Fibroblast of the aortic adventitia (primary cell): Measurements from ENCODE around the gene TFCP2L1. TPM values are rescaled to one million over a fixed set of nuclear protein-coding genes. Genes with fewer than 3 reads are reported as not detected.

Experiments used
- DNase-seq: peaks from one replicate; pipeline ENCODE4 v3.0.0-alpha.2; 2010; ENCODE audit warnings: low read depth
- H3K4me3 ChIP-seq: 2 replicates; pipeline ENCODE4 v1.5.1; 2011; ENCODE audit warnings: low read depth, mild to moderate bottlenecking, control low read depth, low read length, moderate library complexity
- CTCF ChIP-seq: IDR thresholded peaks from 2 replicates; pipeline ENCODE4 v1.5.1; 2011; ENCODE audit warnings: mild to moderate bottlenecking, low read length, control low read depth, inconsistent platforms; ENCODE audit not compliant: insufficient read depth
- total RNA-seq: library from RNA; depleted of rRNA; stranded (reverse); fragments of >200 nt; gene quantifications from 2 replicates; pipeline ENCODE4 v1.2.3, GENCODE V29; 2012; ENCODE audit warnings: low replicate concordance

The TFCP2L1 gene
- total RNA-seq, 1 donor: under 0.01 TPM

GRCh38 chr2:121187982-121188411, 97.0 kb downstream of the TFCP2L1 start:
- no peak for DNase-seq
- no peak overlapping the region for H3K4me3 ChIP-seq
- no peak for TF ChIP-seq CTCF

- no peak for DNase-seq
- no peak for TF ChIP-seq CTCF
- H3K4me3 ChIP-seq: no peak overlapping the region
These were observed 97.5 kb downstream of the TFCP2L1 start for GRCh38 chr2:121187351-121187981.

DNA sequence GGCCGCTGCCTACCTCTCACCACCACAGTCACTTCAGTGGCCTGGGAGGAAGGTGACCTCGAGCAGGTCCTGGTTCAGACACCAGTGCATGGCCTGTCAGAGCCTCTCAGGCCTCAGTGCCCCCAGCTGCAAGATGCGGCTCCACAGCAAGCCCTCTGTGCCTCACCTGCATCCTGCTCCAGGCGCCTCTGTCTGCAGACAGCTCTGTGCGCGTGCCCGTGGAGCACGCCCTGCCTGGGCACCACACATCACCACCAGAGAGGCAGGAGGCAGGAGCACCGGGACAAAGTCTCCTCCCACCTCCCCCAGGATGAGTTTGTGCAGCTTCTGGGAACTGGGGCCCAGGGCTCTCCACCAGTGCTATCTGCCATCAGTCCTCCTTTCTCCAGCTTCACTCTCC, 98.7 kb downstream of the TFCP2L1 start:
- no peak for TF ChIP-seq CTCF
- no peak for DNase-seq
- H3K4me3 ChIP-seq: no peak overlapping the region

DNA sequence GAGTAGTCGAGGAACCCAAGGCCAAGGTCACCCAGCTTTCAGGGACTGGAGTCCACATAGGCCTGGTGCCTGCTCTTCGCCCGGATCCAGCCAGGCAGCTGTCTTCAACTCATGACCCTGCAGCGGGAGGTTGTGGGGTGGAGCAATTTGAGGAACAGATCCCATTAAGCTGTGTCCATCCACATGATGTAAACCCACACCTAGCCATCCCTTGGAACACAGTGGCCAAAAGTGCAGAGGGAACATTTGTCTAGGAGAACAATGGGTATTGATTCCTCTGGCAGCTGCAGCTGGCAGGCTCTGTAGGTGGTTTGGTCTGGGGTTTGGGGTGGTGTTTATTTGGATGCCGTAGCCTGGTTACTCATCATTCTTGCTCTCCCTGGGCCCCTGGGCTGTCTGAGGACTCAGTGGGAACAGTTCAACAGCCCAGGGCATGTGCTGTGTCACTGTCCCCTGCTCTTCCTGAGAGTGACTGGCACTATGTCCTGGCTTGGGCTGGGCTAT, 99.4 kb downstream of the TFCP2L1 start:
- no peak for DNase-seq
- no peak overlapping the region for H3K4me3 ChIP-seq
- TF ChIP-seq CTCF: no peak

GRCh38 chr2:121185111-121185510, 99.9 kb downstream of the TFCP2L1 start:
- no peak for DNase-seq
- no peak for TF ChIP-seq CTCF
- no peak overlapping the region for H3K4me3 ChIP-seq

DNA sequence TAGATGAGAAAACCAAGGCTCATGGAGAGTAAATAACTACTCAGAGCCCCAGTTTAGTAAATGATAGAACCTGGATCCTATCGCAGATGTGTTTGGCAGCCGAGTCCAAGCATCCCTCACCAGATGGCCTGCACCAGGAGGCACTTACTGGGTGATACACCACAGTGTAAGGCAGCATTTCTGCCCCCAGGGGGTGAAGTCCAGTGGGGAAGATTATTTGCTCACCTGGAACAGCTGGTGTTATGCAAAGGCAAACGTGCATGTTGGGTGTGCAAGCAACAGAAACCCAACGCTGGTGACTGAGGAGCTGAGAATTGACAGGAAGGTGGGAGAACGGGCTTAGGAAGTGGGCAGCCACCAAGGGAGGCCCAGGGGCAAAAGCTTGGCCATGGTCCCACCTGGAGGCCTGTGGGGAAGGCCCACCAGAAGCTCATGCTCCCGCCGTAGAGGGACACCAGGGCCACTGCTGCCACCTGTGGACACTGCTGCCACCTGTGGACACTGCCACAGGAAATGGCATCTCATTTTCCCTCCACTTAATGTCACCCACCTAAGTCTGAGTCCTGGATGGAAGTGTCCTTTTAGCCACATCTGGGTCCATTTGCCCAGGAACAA, 100.6 kb downstream of the TFCP2L1 start:
- no peak for DNase-seq
- H3K4me3 ChIP-seq: no peak overlapping the region
- no peak for TF ChIP-seq CTCF
